ENCODE measurements around the gene GPR107. TPM values are rescaled to one million over a fixed set of nuclear protein-coding genes. Genes with fewer than 3 reads are reported as not detected.

The GPR107 gene
- total RNA-seq, 2 experiments from 2014 or later: 10.4 to 24.3 TPM

Small RNA genes lying within 50 kb of the gene (small RNA-seq; reads per million reads assigned to genes)
- not detected for gene RF00019

Other genes starting within 250 kb of the GPR107 start
- gene TOR1A, start 229.8 kb upstream of the GPR107 start, total RNA-seq (2014; rRNA removed; shearing (Covaris generic)): 32.7 and 34.9 TPM in 2 replicates
- 37.0 and 37.4 TPM in 2 replicates for gene TOR1A, start 229.8 kb upstream of the GPR107 start, total RNA-seq (2022)
- gene C9orf78, start 218.6 kb upstream of the GPR107 start, total RNA-seq (2014; rRNA removed; shearing (Covaris generic)): 49.4 and 57.6 TPM in 2 replicates
- gene C9orf78, start 218.6 kb upstream of the GPR107 start, total RNA-seq (2022): 60.6 and 62.4 TPM in 2 replicates
- gene USP20, start 218.4 kb upstream of the GPR107 start, total RNA-seq (2014; rRNA removed; shearing (Covaris generic)): 14.4 and 15.5 TPM in 2 replicates
- gene USP20, start 218.4 kb upstream of the GPR107 start, total RNA-seq (2022): 24.1 and 26.1 TPM in 2 replicates
- 93.3 and 117 TPM in 2 replicates for gene FNBP1, start 10.7 kb upstream of the GPR107 start, total RNA-seq (2014; rRNA removed; shearing (Covaris generic))
- 164 and 168 TPM in 2 replicates for gene FNBP1, start 10.7 kb upstream of the GPR107 start, total RNA-seq (2022)
- not detected in 2 replicates for gene NCS1, start 118.5 kb downstream of the GPR107 start, total RNA-seq (2014; rRNA removed; shearing (Covaris generic))
- gene NCS1, start 118.5 kb downstream of the GPR107 start, total RNA-seq (2022): not detected in 2 replicates
- not detected in 2 replicates for gene HMCN2, start 211.9 kb downstream of the GPR107 start, total RNA-seq (2014; rRNA removed; shearing (Covaris generic))
- gene HMCN2, start 211.9 kb downstream of the GPR107 start, total RNA-seq (2022): not detected in 2 replicates